Stimulated activated CD4-positive, alpha-beta T cell treated with anti-CD3 and anti-CD28 coated beads, Interleukin-1b, Interleukin-23, amount 100 ng/mL, for 4 hours (primary cell): ENCODE results near the gene OR2T34.
"Not testable (repeated sequence)": the region's sequence is repeated elsewhere in the genome, so short reads cannot be mapped to it uniquely, and the experiment has no call there.

Experiments
- DNase-seq, 2 donors: peaks; one replicate each; pipeline ENCODE4 v3.0.0-alpha.2; 2020; ENCODE audit warnings: low read depth in 2 of 2

The OR2T34 gene

DNA sequence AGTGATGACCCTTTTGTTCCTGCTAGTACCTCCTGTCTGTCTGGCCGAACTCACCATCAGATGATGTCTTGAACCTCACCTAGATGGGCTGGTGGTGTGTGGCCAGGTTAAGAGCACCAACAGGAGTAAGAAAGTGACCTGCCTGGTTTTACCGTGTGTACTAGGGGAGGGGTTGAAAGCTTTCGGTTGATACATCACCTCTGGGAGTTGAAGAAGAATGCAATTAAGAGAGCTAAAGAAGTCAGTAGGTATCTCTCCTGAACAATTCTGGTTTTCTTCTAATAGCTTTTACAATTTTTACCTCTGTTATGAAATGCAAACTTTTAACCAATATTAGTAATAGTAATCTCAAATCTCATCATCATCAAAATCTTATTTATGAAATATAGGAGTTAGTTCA lies 11.9 kb downstream of the OR2T34 start, which contains the start of gene OR2T29:
Gene OR2T29 (minus strand): TSS at position 101 of the 400 bp plus-strand sequence. CDS start 3,281 bp downstream, outside the sequence.
- not testable (repeated sequence) for DNase-seq

DNA sequence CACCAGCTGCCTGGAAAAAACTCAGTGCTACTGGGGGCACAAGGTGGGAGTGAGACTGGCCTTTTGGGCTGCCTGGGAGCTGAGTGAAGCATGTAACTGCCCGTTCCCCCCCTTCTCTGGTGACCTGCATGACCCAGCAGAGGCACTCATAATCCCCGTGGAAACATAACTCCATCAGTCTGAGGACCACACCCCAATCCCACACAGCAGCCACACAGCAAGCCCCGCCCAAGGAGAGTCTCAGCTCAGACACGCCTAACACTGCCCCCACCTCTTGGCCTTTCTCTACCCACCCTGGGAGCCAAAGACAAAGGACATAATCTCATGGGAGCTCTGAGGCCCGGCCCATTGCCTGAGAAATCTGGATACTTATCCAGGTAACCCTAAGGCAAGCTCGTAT lies 23.5 kb downstream of the OR2T34 start:
- not testable (repeated sequence) for DNase-seq

DNA sequence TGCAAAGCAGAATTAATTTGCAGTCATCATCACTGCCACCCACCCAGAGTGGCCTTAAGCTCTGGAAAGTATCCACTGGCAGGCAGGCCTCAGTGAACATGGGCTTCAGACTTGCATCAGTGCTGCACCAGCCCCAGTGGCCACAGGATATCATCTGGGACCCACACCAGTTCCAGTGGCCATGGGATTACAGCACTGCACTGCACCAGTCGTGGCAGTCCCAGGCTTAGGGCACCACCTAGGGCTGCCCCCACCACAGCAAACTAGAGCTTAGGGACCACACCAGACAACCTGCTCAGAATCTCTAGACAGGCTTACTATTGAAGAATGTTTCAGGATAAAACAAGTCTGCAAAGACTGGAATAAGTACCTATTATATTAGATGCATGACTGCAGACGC lies 27.2 kb downstream of the OR2T34 start:
- DNase-seq: not testable (repeated sequence)

DNA sequence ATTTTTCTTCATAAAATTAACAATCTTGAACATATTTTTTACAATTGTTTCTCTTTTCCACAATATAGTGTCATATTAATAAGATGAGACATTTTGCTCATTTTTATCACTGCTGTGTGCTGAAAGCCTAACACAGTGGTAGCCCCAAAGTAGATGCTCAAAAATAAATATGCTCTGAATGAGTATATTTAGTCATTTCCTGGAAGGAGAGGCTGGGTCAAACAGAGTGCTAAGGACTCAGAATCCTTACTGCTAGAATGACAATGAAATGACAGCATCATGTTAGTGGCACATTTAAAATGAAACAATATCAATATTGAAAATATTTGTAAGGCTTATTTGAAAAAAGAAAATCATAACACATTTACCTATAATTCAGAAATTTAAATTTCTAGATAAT lies 37.1 kb downstream of the OR2T34 start:
- not testable (repeated sequence) for DNase-seq
